HEK293 (cell line): ENCODE measurements around the gene ABCA7.

Source experiments
- EGR2 ChIP-seq: fragments of 450-650 bp; formaldehyde crosslinking; IDR thresholded peaks from 2 replicates; pipeline ENCODE4 v1.5.1; 2016; ENCODE audit warnings: low read depth, missing biosample characterization, missing genetic modification characterization
- GFI1B ChIP-seq: fragments of 450-650 bp; formaldehyde crosslinking; IDR thresholded peaks from 2 replicates; pipeline ENCODE4 v1.5.1; 2016; ENCODE audit warnings: missing biosample characterization, missing genetic modification characterization
- GLI2 ChIP-seq: fragments of 450-650 bp; formaldehyde crosslinking; IDR thresholded peaks from 2 replicates; pipeline ENCODE4; 2017; ENCODE audit warnings: missing biosample characterization, missing genetic modification characterization, low read depth, borderline replicate concordance
- HOXA7 ChIP-seq: sonication (generic); formaldehyde crosslinking; IDR thresholded peaks from 2 replicates; pipeline ENCODE4 v1.8.1; 2022; ENCODE audit warnings: missing genetic modification reagents, borderline replicate concordance
- KLF8 ChIP-seq: fragments of 450-650 bp; formaldehyde crosslinking; IDR thresholded peaks from 2 replicates; pipeline ENCODE4 v1.5.1; 2016; ENCODE audit warnings: missing biosample characterization, missing genetic modification characterization
- SALL2 ChIP-seq: fragments of 450-650 bp; formaldehyde crosslinking; IDR thresholded peaks from 2 replicates; pipeline ENCODE4 v1.5.0; 2017; ENCODE audit warnings: missing biosample characterization, mild to moderate bottlenecking, missing genetic modification characterization, borderline replicate concordance
- TCF7L2 ChIP-seq: IDR thresholded peaks from 2 replicates; pipeline ENCODE4 v1.6.1; 2011; ENCODE audit warnings: low read depth, mild to moderate bottlenecking, inconsistent platforms, low read length, moderate library complexity, borderline replicate concordance
- ZBTB17 ChIP-seq: fragments of 450-650 bp; formaldehyde crosslinking; IDR thresholded peaks from 2 replicates; pipeline ENCODE4 v1.5.1; 2016; ENCODE audit warnings: missing biosample characterization, missing genetic modification characterization
- ZBTB21 ChIP-seq: fragments of 450-650 bp; formaldehyde crosslinking; IDR thresholded peaks from 2 replicates; pipeline ENCODE4 v1.5.1; 2017; ENCODE audit warnings: missing biosample characterization, missing genetic modification characterization
- ZEB2 ChIP-seq: fragments of 450-650 bp; formaldehyde crosslinking; IDR thresholded peaks from 2 replicates; pipeline ENCODE4 v1.5.1; 2016; ENCODE audit warnings: missing biosample characterization, missing genetic modification characterization
- ZNF133 ChIP-seq: fragments of 450-650 bp; formaldehyde crosslinking; IDR thresholded peaks from 2 replicates; pipeline ENCODE4 v1.5.1; 2016; ENCODE audit warnings: missing biosample characterization, missing genetic modification characterization
- ZNF146 ChIP-seq: fragments of 450-650 bp; formaldehyde crosslinking; IDR thresholded peaks from 2 replicates; pipeline ENCODE4 v1.5.1; 2016; ENCODE audit warnings: missing biosample characterization, missing genetic modification characterization
- ZNF184 ChIP-seq: fragments of 450-650 bp; IDR thresholded peaks from 2 replicates; pipeline ENCODE4 v1.5.1; 2018; ENCODE audit warnings: missing biosample characterization, mild to moderate bottlenecking, missing genetic modification characterization
- ZNF19 ChIP-seq: fragments of 450-650 bp; formaldehyde crosslinking; IDR thresholded peaks from 2 replicates; pipeline ENCODE4; 2016; ENCODE audit warnings: missing biosample characterization, missing genetic modification characterization, low read depth
- ZNF223 ChIP-seq: fragments of 450-650 bp; formaldehyde crosslinking; IDR thresholded peaks from 2 replicates; pipeline ENCODE4 v1.5.1; 2016; ENCODE audit warnings: missing biosample characterization, missing genetic modification characterization
- ZNF274 ChIP-seq, 2 experiments: fragments of 200-500 bp in 1 of 2; fragments of 450-650 bp in 1 of 2; sonication (Bioruptor generic) in 1 of 2; formaldehyde crosslinking in 1 of 2; IDR thresholded peaks; 2 replicates each; pipeline versions ENCODE4 v1.5.1 to v1.6.1; 2014 to 2016; ENCODE audit warnings: borderline replicate concordance in 1 of 2, inconsistent platforms in 1 of 2, low read length in 1 of 2, missing biosample characterization in 1 of 2, missing genetic modification characterization in 1 of 2
- ZNF324 ChIP-seq: fragments of 450-650 bp; formaldehyde crosslinking; IDR thresholded peaks from 2 replicates; pipeline ENCODE4 v1.5.1; 2016; ENCODE audit warnings: missing biosample characterization, missing genetic modification characterization
- ZNF366 ChIP-seq: fragments of 450-650 bp; formaldehyde crosslinking; conservative IDR thresholded peaks from 2 replicates; pipeline ENCODE4 v1.5.1; 2016; ENCODE audit warnings: missing biosample characterization, missing genetic modification characterization
- ZNF391 ChIP-seq: fragments of 450-650 bp; formaldehyde crosslinking; IDR thresholded peaks from 2 replicates; pipeline ENCODE4 v1.5.1; 2016; ENCODE audit warnings: low read depth, missing biosample characterization, missing genetic modification characterization, borderline replicate concordance
- ZNF473 ChIP-seq: fragments of 450-650 bp; formaldehyde crosslinking; IDR thresholded peaks from 2 replicates; pipeline ENCODE4 v1.5.1; 2017; ENCODE audit warnings: missing biosample characterization, missing genetic modification characterization
- ZNF530 ChIP-seq: fragments of 450-650 bp; formaldehyde crosslinking; IDR thresholded peaks from 2 replicates; pipeline ENCODE4 v1.5.1; 2016; ENCODE audit warnings: low read depth, missing biosample characterization, missing genetic modification characterization
- ZNF585B ChIP-seq: fragments of 450-650 bp; formaldehyde crosslinking; IDR thresholded peaks from 2 replicates; pipeline ENCODE4 v1.5.1; 2016; ENCODE audit warnings: missing biosample characterization, missing genetic modification characterization
- ZNF654 ChIP-seq: fragments of 450-650 bp; formaldehyde crosslinking; IDR thresholded peaks from 2 replicates; pipeline ENCODE4 v1.5.1; 2016; ENCODE audit warnings: low read depth, missing biosample characterization, missing genetic modification characterization
- ZNF660 ChIP-seq: fragments of 450-650 bp; IDR thresholded peaks from 2 replicates; pipeline ENCODE4 v1.5.1; 2018; ENCODE audit warnings: missing biosample characterization, mild to moderate bottlenecking, missing genetic modification characterization
- ZNF76 ChIP-seq: fragments of 450-650 bp; formaldehyde crosslinking; IDR thresholded peaks from 2 replicates; pipeline ENCODE4; 2016; ENCODE audit warnings: low read depth, missing biosample characterization, missing genetic modification characterization, borderline replicate concordance
- TF ChIP-seq, protein P1 (sequence below): IDR thresholded peaks from 2 replicates; pipeline ENCODE4 v1.6.1; 2011; ENCODE audit warnings: mild to moderate bottlenecking, low read depth, low read length, borderline replicate concordance
- TF ChIP-seq, protein P2 (sequence below): fragments of 450-650 bp; formaldehyde crosslinking; IDR thresholded peaks from 2 replicates; pipeline ENCODE4 v1.5.1; 2017; ENCODE audit warnings: missing biosample characterization, mild to moderate bottlenecking, missing genetic modification characterization, moderate library complexity
- TF ChIP-seq, protein P3 (sequence below): fragments of 450-650 bp; formaldehyde crosslinking; IDR thresholded peaks from 2 replicates; pipeline ENCODE4 v1.5.1; 2016; ENCODE audit warnings: missing biosample characterization, missing genetic modification characterization, borderline replicate concordance
- TF ChIP-seq, protein P4 (sequence below): fragments of 450-650 bp; formaldehyde crosslinking; IDR thresholded peaks from 2 replicates; pipeline ENCODE4 v1.5.1; 2016; ENCODE audit warnings: missing biosample characterization, missing genetic modification characterization
- TF ChIP-seq, protein P5 (sequence below): fragments of 450-650 bp; formaldehyde crosslinking; IDR thresholded peaks from 2 replicates; pipeline ENCODE4 v1.5.1; 2016; ENCODE audit warnings: missing biosample characterization, missing genetic modification characterization
- TF ChIP-seq, protein P6 (sequence below): fragments of 450-650 bp; formaldehyde crosslinking; IDR thresholded peaks from 2 replicates; pipeline ENCODE4 v1.5.1; 2016; ENCODE audit warnings: missing biosample characterization, missing genetic modification characterization

Gene ABCA7

DNA sequence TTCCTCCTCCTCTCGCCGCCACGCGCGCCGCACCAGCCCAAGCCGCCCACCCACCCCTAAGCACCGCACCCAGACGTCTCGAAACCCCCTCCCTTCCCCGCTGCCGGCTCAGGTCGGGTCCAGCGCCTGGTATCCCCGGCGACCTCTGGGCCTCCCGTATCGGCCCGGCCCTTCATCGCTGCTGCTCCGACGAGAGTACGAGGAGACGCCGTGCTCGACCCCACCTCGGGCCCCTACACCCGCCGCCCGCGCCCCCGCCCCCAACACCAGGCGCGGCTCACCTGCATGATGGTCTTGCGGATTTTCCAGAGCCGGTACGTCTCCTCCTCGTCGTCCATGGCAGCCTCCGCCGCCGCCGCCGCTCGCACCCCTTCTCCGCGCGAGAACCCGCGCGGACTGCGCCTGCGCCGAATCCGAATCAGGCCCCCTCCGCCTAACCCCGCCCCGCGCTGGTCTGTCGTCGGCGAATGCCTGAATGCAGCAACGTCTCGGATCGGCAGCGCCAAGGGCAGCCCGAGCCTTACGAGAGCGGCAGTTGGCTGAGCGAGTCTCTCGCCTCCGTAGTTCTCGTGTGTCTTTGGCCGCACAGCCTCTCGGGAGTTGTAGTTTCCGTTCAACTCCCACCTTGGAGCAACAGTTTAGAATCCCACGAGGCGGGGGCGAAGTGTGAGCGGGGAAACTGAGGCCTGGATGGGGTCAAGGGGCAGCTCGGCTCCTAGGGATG is 55.2 kb downstream of the ABCA7 start, which contains the start of gene POLR2E (continued):
- TF ChIP-seq GLI2 (tag by site-specific recombination): no peak
- peak; percentile 87 for TF ChIP-seq EGR2
- TF ChIP-seq ZNF660 (tag by site-specific recombination): 0 out of 2 replicates have a peak, but pooled peaks have one; percentile 24
- TF ChIP-seq ZNF76 (tag by site-specific recombination): peak; percentile 91
- no peak; the same call in 1 of the 2 replicates for TF ChIP-seq ZNF654 (tag by site-specific recombination)
- no peak for TF ChIP-seq ZNF19 (tag by site-specific recombination)
- no peak for TF ChIP-seq ZNF530 (tag by site-specific recombination)
- TF ChIP-seq, protein P1, sequence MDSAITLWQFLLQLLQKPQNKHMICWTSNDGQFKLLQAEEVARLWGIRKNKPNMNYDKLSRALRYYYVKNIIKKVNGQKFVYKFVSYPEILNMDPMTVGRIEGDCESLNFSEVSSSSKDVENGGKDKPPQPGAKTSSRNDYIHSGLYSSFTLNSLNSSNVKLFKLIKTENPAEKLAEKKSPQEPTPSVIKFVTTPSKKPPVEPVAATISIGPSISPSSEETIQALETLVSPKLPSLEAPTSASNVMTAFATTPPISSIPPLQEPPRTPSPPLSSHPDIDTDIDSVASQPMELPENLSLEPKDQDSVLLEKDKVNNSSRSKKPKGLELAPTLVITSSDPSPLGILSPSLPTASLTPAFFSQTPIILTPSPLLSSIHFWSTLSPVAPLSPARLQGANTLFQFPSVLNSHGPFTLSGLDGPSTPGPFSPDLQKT: no peak
- TF ChIP-seq ZNF146 (tag by site-specific recombination): no peak
- TF ChIP-seq, protein P2, sequence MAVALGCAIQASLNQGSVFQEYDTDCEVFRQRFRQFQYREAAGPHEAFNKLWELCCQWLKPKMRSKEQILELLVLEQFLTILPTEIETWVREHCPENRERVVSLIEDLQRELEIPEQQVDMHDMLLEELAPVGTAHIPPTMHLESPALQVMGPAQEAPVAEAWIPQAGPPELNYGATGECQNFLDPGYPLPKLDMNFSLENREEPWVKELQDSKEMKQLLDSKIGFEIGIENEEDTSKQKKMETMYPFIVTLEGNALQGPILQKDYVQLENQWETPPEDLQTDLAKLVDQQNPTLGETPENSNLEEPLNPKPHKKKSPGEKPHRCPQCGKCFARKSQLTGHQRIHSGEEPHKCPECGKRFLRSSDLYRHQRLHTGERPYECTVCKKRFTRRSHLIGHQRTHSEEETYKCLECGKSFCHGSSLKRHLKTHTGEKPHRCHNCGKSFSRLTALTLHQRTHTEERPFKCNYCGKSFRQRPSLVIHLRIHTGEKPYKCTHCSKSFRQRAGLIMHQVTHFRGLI (tag by site-specific recombination): no peak
- TF ChIP-seq, protein P3, sequence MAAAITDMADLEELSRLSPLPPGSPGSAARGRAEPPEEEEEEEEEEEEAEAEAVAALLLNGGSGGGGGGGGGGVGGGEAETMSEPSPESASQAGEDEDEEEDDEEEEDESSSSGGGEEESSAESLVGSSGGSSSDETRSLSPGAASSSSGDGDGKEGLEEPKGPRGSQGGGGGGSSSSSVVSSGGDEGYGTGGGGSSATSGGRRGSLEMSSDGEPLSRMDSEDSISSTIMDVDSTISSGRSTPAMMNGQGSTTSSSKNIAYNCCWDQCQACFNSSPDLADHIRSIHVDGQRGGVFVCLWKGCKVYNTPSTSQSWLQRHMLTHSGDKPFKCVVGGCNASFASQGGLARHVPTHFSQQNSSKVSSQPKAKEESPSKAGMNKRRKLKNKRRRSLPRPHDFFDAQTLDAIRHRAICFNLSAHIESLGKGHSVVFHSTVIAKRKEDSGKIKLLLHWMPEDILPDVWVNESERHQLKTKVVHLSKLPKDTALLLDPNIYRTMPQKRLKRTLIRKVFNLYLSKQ (tag by site-specific recombination): no peak
- TF ChIP-seq, protein P4, sequence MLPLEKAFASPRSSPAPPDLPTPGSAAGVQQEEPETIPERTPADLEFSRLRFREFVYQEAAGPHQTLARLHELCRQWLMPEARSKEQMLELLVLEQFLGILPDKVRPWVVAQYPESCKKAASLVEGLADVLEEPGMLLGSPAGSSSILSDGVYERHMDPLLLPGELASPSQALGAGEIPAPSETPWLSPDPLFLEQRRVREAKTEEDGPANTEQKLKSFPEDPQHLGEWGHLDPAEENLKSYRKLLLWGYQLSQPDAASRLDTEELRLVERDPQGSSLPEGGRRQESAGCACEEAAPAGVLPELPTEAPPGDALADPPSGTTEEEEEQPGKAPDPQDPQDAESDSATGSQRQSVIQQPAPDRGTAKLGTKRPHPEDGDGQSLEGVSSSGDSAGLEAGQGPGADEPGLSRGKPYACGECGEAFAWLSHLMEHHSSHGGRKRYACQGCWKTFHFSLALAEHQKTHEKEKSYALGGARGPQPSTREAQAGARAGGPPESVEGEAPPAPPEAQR (tag by site-specific recombination): no peak
- no peak for TF ChIP-seq ZNF184 (tag by site-specific recombination)
- TF ChIP-seq GFI1B (tag by site-specific recombination): no peak
- TF ChIP-seq, protein P5, sequence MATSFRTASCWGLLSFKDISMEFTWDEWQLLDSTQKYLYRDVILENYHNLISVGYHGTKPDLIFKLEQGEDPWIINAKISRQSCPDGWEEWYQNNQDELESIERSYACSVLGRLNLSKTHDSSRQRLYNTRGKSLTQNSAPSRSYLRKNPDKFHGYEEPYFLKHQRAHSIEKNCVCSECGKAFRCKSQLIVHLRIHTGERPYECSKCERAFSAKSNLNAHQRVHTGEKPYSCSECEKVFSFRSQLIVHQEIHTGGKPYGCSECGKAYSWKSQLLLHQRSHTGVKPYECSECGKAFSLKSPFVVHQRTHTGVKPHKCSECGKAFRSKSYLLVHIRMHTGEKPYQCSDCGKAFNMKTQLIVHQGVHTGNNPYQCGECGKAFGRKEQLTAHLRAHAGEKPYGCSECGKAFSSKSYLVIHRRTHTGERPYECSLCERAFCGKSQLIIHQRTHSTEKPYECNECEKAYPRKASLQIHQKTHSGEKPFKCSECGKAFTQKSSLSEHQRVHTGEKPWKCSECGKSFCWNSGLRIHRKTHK (tag by site-specific recombination): no peak
- no peak for TF ChIP-seq ZNF585B (tag by site-specific recombination)
- TF ChIP-seq ZNF473: no peak
- no peak for TF ChIP-seq ZNF366 (tag by site-specific recombination)
- TF ChIP-seq ZNF223 (tag by site-specific recombination): no peak
- no peak for TF ChIP-seq HOXA7 (CRISPR knock-in tag)
- TF ChIP-seq ZNF274 (IDR thresholded peaks at IDR 0.05; ENCODE audit: low read length): no peak
- no peak for TF ChIP-seq ZNF274 (tag by site-specific recombination; IDR thresholded peaks at IDR 0.05; ENCODE audit: borderline replicate concordance)
- TF ChIP-seq, protein P6, sequence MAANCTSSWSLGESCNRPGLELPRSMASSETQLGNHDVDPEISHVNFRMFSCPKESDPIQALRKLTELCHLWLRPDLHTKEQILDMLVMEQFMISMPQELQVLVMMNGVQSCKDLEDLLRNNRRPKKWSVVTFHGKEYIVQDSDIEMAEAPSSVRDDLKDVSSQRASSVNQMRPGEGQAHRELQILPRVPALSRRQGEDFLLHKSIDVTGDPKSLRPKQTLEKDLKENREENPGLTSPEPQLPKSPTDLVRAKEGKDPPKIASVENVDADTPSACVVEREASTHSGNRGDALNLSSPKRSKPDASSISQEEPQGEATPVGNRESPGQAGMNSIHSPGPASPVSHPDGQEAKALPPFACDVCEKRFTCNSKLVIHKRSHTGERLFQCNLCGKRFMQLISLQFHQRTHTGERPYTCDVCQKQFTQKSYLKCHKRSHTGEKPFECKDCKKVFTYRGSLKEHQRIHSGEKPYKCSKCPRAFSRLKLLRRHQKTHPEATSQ (tag by site-specific recombination): no peak
- no peak for TF ChIP-seq SALL2 (tag by site-specific recombination)
- peak; percentile 97 for TF ChIP-seq ZBTB17 (tag by site-specific recombination)
- TF ChIP-seq KLF8 (tag by site-specific recombination): peak; percentile 49; the same call in 1 of the 2 replicates
- TF ChIP-seq ZNF324 (tag by site-specific recombination): no peak
- no peak for TF ChIP-seq ZNF133
- no peak for TF ChIP-seq ZBTB21
- TF ChIP-seq ZNF391 (tag by site-specific recombination): 0 out of 2 replicates have a peak, but pooled peaks have one; percentile 17
- no peak for TF ChIP-seq TCF7L2
- TF ChIP-seq ZEB2 (tag by site-specific recombination): peak; percentile 68; the same call in 1 of the 2 replicates
